Head of caudate nucleus (tissue), 42 donors: Measurements from ENCODE around the gene SEMA6D.

Experiments
- DNase-seq, 42 donors: peaks; one replicate each; pipeline versions ENCODE4 v3.0.0 to v3.0.0-alpha.2; 2020 to 2021; ENCODE audit warnings: mixed read lengths in 7 of 42
- intact Hi-C: fragments of 100-400 bp; cut with DNase I; formaldehyde crosslinking; loops from one replicate; pipeline ENCODE4 v1.15.0; 2022

The SEMA6D gene

DNA sequence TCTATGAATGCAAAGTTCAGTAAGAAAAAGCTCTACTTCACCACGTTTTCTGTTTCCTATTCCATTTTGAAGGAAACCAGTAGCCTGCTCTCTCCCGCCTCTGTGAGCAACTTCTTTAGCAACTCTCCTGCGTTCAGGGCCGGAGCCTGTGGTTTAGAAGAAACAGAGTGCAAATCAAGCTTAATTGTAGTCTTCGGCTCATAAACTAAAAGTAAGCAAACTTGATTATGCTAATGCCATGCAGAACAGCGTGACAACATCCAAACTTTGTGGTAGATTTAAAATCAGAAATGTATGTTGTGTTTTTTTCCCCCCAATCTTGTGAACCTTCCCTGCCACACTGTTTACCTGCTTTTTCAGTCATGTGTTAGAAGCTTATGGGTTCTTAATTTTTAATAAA lies 87.4 kb downstream of the SEMA6D start:
- intact Hi-C loops, result no loop called here

DNA sequence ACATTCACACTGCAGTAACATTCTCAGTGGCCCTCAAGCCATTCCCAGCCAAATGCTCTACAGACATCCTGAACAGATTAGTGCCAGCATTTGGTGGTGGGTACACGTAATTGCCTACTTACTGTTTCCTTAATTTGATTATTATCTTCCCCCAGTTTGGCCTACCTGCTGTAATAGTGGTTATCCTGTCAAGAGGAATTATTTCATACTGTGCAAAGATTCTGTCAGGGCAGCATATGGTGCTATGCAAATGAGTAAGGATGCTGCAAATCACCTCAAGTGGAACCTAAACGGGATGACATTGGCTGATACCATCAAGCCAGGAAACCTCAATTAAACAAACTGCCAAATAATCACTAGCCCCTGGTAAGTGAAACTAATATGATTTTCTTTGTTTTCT lies 88.7 kb downstream of the SEMA6D start:
- intact Hi-C loops, result no loop called here
- no peak for DNase-seq

More for the DNA sequence above, 87.4 kb downstream of the SEMA6D start:
- no peak for DNase-seq

DNA sequence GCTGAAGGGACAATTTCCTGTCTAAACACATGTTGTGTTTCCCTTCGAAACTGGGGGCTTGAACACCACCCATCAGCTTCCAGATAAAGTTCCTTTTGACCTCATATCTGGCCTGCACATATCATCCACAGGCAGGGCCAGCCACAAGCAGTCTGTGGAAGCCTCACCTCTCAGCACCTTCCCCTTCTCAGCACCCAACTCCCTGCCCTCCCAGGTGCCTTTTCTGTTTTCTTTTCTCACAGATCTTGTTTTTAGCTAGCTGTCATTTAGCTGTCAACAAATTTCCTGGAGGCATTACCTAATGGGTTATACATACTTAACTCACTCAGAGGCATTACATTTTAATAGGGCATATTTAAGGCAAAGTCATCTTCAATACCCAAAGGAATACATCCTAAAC lies 93.9 kb downstream of the SEMA6D start:
- DNase-seq, result no peak
- intact Hi-C loops, result no loop called here

DNA sequence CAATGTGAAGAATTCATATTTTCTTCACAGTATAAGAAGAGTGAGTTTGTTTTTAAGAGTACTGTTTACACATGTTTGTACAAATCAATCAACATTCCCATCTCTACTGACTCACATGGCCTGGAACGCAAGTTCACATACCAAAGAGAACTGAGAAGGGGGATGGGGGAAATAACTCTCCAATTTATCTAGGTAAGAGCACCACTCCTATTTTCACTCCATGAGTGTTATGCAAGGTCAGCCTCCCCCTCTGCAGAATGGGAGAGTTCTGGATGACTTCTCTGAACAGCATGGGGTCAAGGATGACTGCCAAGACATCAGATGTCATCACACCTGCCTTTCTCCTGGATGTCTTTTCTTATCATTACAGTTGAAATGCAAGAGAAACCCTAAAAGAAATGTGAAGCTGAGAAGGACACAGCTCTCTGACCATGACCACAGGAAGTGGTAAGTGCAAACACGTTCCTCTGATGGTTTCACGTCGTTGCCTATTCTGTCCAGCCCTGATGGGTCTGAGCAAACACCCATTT lies 95.2 kb downstream of the SEMA6D start:
- DNase-seq, result no peak
- intact Hi-C loops, result no loop called here

DNA sequence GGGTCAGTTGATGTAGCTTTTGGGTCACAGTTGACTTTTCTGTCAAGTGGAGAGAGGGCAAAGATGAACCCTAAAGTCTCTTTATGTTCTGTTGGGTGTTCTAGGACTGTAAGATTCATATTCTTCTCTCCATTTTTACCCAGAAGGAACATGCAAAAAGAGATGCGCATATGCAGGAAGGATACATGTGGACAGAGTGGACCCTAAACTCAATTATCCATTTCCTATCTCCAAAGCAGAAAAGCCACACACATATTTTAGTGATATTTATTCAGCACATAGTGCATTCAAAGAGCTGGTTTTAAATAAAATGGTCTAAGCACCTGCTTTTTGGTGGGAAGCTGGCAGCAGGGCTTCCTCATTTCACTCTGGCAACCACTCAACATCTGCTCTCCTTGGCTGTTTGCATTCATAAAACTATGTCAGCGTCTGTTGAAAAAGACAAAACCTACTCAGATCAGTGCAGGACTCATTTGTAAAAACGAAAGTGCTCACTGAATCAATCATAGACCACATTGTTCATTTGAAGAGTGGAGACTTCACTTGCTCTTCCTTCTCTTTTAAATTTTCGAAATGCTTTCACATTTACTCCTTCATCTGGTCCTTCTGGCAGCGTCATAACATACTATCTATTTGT lies 96.6 kb downstream of the SEMA6D start:
- intact Hi-C loops, result no loop called here

DNA sequence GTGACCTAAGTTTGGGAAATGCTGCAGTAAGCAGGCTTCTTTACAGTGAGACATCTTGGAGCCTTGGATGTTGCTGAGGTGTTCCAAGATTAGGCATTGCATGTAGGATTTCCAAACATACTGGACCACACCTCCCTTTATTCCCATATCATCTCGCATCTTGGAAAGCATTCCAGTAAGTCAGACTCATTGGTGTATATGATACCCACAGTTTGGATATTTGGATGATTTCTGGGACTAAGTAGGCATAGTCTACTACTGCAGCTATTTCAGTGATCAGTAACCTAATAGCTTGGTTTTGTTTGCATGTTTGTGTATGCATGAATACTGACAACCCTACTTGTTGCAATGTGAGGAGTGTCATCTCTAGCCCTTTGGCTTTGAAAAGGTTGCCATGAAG lies 97.3 kb downstream of the SEMA6D start:
- intact Hi-C loops, result no loop called here

More for the DNA sequence above, 96.6 kb downstream of the SEMA6D start:
- no peak for DNase-seq

DNA sequence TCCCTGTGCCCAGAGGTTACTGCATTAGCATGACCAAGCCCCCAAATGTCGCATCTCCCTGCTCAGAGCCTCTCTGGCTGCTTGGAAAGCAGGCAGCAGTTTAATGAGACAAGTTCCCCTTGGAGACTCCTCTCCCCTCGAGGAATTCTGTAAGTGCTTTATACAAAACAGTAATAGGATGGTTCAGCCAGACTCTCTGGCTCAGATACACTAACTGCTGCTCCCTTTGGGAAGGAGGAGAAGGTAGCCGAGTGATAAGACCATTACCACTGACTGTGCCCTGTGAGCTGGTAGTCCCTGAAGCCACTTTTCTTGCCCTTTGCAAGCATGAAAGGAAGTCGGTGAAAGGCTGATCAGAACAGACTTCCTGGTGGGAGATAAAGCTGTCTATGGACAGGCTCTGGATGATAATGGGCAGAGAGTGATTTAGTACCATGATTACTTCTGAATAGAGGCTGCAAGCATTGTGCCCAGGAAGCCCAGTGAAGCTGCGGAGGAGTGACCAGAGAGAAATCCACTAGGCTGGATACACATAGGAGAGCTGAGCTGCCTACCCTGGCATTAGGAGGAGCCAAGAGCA lies 100.8 kb downstream of the SEMA6D start:
- intact Hi-C loops, result no loop called here
- DNase-seq, result no peak

More for the DNA sequence above, 97.3 kb downstream of the SEMA6D start:
- DNase-seq, result no peak

DNA sequence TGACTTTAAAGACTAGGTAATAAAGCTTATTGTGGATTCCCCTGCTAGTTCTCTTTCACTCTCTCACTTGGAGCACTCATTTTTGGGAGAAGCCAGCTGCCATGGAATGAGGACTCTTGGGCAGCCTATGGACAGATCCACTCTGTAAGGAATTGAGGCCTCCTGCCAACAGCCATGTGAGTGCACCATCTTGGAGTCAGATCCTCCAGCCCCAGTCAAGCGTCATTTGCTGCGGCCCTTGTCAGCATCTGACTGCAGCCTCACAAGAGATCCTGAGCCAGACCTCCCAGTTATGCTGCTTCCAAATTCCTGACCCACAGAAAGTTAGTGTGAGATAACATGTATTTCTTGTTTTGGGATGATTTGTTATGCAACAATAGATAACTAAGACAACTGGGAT lies 101.9 kb downstream of the SEMA6D start:
- intact Hi-C loops, result no loop called here

DNA sequence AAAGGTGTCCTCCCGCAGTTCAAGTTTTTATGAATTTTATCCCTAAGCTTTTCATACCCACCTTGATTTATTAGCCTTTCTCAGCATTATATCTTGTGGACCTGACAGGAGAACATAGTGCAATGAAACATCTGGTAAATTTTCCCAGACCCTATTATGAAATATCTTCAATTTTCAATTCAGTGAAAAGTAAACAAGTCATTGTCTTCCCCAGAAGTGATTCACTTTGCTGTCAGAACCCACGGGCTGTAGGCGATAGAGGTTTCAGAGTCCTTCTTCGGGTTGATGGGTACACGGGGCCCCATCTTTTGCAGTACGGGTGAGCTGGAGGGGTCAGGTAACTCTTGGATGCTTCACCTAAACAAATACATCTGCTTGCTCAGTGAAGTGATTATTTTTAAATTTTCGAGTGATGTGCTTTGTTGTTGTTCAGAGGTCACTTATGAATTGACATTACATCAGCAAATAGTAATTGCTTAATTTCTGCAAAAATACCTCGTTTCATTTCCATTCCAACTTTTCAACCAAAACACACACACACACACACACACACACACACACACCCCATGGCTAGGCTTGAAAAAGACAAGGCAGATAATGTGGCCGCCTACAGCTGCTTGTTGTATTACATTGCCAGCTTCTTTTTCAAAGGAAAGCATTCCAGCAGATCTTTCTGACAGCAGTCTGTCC lies 102.9 kb downstream of the SEMA6D start:
- intact Hi-C loops, result no loop called here
- DNase-seq, result peak in 1 of 42 donors; percentile 15

More for the DNA sequence above, 101.9 kb downstream of the SEMA6D start:
- DNase-seq, result no peak

DNA sequence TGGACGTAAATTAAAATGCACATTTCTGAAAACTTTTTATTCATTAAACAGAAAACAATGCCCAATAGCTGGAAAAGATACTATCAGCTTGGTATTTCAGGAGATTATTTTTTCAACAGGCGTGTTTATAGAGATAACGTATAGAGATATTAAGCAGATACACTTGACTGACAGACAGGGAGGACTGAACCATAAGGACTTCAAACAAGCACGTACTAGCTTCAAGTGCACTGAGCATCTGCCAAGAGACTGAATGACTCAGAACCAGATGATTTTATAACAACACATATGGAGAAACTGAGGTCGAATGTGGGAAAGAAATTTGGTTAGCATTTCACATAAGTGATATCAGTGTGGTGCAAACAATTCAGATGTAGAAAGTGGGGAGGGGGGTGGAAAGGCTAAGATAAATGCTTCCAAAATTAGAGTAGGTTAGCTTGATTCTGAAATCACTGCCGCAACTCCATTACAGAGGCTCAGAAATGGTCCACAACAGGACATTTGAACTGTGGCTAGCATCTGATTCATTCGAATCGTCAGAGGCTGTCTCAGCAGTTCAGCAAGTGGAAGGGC lies 103.5 kb downstream of the SEMA6D start:
- intact Hi-C loops, result no loop called here
- DNase-seq, result no peak

DNA sequence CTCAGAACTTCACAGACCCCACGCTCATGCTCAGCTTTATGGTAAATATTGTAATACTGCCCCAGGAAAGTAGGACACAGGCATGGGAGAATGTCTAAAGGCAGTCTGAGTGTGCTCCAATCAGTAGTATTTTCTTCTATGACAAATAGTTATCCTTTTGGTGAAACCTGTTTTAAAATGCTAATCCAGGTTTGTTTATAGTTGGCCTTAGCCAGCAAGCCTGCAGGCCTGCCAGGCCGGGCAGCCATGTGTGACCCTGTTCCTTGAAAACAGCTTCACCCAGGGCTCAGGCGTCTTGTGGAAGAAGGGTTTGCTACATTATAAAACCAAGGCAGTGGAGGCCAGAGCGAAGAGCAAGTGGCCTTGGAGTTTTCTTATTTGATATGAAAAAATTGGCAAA lies 104.7 kb downstream of the SEMA6D start:
- intact Hi-C loops, result no loop called here
- peak in 9 of 42 donors; percentile 6 to 45 (median 23) for DNase-seq
